HG02973 (cell line): Measurements from ENCODE around the gene GFY.
"Not testable (repeated sequence)": the region's sequence is repeated elsewhere in the genome, so short reads cannot be mapped to it uniquely, and the experiment has no call there.

Source experiments
- ATAC-seq: cut with Tn5 transposase; IDR thresholded peaks from one replicate; pipeline ENCODE4 v1.9.1; 2021; ENCODE audit warnings: moderate library complexity; ENCODE audit not compliant: unreplicated experiment

Gene GFY

GRCh38 chr19:49443366-49444099, 18.3 kb downstream of the GFY start:
- peak; percentile 69 for ATAC-seq

- ATAC-seq = not testable (repeated sequence)
Observed at GRCh38 chr19:49444100-49444700, 19.0 kb downstream of the GFY start.

GRCh38 chr19:49445997-49446396, 20.8 kb downstream of the GFY start:
- no peak for ATAC-seq

GRCh38 chr19:49447485-49448431, 22.6 kb downstream of the GFY start:
- ATAC-seq = no peak

DNA sequence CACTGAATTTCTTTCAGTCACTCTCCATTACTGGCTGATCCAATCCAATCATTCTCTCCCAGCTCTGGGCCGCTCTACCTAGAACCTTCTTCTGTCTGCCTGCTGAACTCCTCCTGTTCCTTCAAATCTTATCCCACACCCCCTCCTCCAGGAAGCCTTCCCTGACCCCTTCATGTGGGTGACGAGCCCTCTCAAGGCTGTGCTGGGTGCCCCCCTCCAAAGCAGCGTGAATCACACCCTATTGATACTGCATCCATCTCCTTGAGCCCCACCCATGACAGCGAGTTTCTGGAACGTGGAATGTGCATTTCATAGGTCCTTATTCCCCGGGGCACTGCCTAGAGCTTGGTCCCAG, 23.2 kb downstream of the GFY start:
- ATAC-seq = no peak

DNA sequence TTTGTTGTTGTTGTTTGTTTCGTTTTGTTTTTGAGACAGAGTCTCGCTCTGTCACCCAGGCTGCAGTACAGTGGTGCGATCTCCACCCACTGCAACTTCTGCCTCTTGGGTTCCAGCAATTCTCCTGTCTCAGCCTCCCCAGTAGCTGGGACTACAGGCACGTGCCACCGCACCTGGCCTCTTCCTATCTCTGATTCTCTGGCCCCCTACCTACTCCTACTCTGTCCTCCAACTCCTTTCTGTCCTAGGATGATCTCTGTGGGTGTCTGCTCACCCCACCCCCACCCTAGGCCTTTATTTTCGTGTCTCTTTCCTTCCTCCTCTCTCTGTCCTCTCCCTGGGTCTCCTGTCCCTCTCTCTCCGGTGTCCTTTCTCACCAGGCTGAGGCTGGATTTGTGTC, 25.2 kb downstream of the GFY start:
- ATAC-seq = no peak

DNA sequence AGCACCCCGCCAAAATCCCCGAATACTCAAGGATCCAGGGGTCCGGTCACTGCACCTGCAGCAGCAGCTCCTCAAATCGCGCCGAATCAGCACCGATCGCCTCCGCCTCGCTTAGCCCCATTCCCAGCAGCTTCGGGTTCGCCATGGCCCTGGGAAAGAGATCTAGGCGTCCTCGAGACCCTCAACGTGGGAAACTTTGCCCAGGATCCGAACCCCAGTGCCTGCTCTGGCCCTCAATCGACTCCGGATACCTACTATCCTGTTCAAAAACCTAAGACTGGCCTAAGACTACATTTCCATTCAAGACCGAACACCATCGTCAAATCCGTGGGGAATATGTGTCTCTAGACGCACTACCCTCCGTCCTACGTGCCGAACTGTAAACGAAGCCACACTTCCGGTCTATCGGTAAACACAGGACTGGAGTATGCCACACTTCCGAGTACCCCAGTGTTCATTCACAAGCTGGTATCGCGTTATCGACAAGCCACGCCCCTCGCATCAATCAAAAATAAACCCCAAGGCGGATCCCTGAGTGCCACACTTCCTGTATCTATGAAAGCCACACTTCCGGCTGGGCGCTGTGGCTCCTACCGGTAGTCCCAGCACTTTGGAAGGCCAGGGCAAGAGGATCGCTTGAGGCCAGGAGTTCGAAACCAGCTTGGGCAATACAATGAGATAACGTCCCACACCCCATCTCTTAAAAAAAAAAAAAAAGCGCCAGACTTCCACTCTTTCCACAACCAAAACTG, 26.4 kb downstream of the GFY start, which contains the start of gene PIH1D1:
TSS of gene PIH1D1 (minus strand) at position 385 of the 752 bp plus-strand sequence. CDS start at position 145, 240 bp downstream.
- peak; percentile 45 for ATAC-seq

GRCh38 chr19:49453013-49453756, 28.0 kb downstream of the GFY start, which contains the start of gene ALDH16A1:
Gene ALDH16A1, plus strand, starts transcription at chr19:49453225. Its CDS starts 107 bp downstream, at chr19:49453332.
- peak; percentile 83 for ATAC-seq

DNA sequence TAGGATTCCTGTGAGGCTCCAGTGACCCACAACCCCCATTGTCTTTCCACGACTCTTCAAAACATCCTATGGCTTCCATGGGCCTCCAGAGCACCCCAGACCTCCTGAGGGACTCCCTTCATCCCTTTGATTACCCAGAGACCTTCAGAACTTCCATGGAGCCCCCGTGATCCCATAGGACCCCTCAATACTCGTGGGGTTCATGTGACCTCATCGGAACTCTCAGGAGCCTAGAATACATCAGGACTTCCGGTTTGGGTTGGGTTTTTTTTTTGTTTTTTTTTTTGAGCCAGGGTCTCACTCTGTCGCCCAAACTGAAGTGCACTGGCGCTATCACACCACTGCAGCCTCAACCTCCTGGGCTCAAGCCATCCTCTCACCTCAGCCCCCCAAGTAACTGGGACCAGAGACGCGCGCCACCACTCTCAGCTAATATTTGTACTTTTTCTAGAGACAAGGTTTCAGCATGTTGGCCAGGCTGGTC, 28.6 kb downstream of the GFY start:
- no peak for ATAC-seq

DNA sequence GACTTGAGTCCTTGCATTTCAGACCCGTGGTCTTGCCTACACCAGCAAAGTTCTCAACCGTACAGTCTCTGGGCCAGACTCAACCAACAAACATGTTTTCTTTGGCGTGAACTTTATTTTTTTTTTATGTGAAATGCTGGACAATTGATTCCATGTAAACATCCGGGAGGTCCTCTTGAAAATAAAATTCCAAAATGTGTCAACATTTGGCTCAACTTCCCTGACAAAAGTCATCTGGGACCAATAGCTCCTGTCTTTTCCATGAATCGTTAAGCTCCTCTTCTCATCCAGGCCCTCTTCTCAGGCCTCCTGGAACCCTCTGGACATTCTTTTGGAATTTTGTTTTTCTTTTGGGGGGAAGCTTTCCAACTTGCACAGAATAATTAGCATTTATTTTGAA, 30.6 kb downstream of the GFY start:
- no peak for ATAC-seq

DNA sequence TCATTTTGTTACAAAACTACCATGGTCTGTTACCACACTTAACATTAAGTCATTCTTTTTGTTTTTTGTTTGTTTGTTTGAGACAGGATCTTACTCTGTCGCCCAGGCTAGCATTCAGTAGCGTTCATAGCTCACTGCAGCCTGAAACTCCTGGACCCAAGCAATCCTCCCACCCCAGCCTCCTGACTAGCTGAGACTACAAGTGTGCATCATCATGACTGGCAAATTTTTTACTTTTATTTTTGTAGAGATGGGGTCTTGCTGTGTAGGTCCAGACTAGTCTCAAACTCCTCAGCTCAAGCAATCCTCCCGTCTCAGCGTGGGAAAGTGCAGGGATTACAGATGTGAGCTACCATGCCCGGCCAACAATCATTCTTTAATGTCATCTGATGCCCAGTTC, 31.1 kb downstream of the GFY start:
- no peak for ATAC-seq

GRCh38 chr19:49458567-49458903, 33.3 kb downstream of the GFY start:
- ATAC-seq = no peak

- ATAC-seq = no peak
Observed at GRCh38 chr19:49459388-49459787, 34.2 kb downstream of the GFY start.

DNA sequence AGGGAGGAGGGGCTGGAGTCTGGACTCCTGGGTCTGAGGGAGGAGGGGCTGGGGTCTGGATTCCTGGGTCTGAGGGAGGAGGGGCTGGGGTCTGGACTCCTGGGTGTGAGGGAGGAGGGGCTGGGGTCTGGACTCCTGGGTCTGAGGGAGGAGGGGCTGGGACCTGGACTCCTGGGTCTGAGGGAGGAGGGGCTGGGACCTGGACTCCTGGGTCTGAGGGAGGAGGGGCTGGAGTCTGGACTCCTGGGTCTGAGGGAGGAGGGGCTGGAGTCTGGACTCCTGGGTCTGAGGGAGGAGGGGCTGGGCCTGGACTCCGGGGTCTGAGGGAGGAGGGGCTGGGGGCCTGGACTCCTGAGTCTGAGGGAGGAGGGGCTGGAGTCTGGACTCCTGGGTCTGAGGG, 35.9 kb downstream of the GFY start:
- not testable (repeated sequence) for ATAC-seq

GRCh38 chr19:49461656-49462055, 36.5 kb downstream of the GFY start:
- ATAC-seq = no peak

DNA sequence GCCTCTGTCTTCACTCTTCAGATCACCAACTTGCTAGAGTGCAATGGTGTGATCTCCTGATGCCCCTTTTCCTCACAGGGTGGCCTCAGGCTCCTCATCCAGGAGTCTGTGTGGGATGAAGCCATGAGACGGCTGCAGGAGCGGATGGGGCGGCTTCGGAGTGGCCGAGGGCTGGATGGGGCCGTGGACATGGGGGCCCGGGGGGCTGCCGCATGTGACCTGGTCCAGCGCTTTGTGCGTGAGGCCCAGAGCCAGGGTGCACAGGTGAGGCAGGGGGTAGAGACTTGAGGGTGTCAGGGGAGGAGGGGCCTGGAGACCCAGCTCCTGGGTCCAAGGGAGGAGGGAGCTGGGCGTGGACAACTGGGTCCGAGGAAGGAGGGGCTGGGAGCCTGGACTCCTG, 37.3 kb downstream of the GFY start:
- ATAC-seq = no peak

GRCh38 chr19:49463960-49464740, 39.0 kb downstream of the GFY start:
- ATAC-seq = no peak

DNA sequence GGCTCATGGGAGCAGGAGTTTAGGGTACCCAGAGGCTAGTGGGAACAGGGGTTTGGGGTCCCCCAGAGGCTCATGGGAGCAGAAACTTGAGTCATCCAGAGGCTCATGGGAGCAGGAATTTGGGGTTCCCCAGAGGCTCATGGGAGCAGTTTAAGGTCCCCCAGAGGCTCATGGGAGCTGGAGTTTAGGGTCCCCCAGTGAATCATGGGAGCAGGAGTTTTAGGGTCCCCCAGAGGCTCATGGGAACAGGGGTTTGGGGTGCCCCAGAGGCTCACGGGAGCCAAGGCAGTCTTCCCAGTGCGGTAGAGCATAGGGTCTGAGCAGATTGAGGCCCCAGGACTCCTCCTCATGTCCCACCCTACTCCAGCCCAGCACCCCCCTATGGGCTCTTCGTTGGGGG, 40.2 kb downstream of the GFY start:
- ATAC-seq = no peak

DNA sequence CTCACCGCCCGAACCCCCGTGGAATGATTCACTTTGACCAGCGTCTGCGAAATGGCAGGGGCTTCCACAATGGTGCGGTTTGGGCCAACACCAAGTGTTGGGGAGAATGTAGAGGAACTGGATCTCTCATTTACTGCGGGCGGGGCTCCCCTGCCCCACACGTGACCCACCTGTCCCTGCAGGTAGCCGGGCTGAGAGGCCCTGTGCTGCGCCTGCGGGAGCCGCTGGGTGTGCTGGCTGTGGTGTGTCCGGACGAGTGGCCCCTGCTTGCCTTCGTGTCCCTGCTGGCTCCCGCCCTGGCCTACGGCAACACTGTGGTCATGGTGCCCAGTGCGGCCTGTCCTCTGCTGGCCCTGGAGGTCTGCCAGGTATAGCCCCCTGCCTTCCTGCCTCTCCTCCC, 43.0 kb downstream of the GFY start:
- ATAC-seq = no peak
